ENCODE measurements around the gene LPAR5.

The LPAR5 gene

GRCh38 chr12:6652391-6652790 is 16.6 kb upstream of the LPAR5 start:
- no peak for DNase-seq (ENCODE audit: low read depth)
- Histone ChIP-seq H3K9ac (ENCODE audit: low read length) (no peak overlapping the region), H3K9me3 (ENCODE audit: control insufficient read depth, low read length) (no peaks in the 10 kb centered on the region), H3K36me3 (ENCODE audit: control insufficient read depth, insufficient read depth, low read length, severe bottlenecking) (peaks cover 52% of the 10 kb centered on the region), H3K4me1 (ENCODE audit: control insufficient read depth, insufficient read depth, low read length) (no peaks in the 10 kb centered on the region), H3K27me3 (replicated peaks; ENCODE audit: control insufficient read depth, insufficient read depth, low read length) (no peaks in the 10 kb centered on the region), H3K4me3 (ENCODE audit: low read length) (no peak overlapping the region)

GRCh38 chr12:6650832-6651231 is 15.1 kb upstream of the LPAR5 start:
- Histone ChIP-seq H3K4me3 (ENCODE audit: low read length) (no peak overlapping the region), H3K36me3 (ENCODE audit: control insufficient read depth, insufficient read depth, low read length, severe bottlenecking) (peaks cover 42% of the 10 kb centered on the region), H3K9ac (ENCODE audit: low read length) (no peak overlapping the region), H3K4me1 (ENCODE audit: control insufficient read depth, insufficient read depth, low read length) (no peaks in the 10 kb centered on the region), H3K9me3 (ENCODE audit: control insufficient read depth, low read length) (peaks cover 6% of the 10 kb centered on the region), H3K27me3 (replicated peaks; ENCODE audit: control insufficient read depth, insufficient read depth, low read length) (no peaks in the 10 kb centered on the region)
- no peak for DNase-seq (ENCODE audit: low read depth)

GRCh38 chr12:6647083-6647604 is 11.4 kb upstream of the LPAR5 start, which contains the start of gene ACRBP:
Gene ACRBP (minus strand): TSS chr12:6647432. CDS start chr12:6647366, 66 bp downstream.
- H3K4me1 ChIP-seq (ENCODE audit: control insufficient read depth, insufficient read depth, low read length): no peaks in the 10 kb centered on the region
- peak; percentile 73 for DNase-seq (ENCODE audit: low read depth)
- H3K36me3 ChIP-seq (ENCODE audit: control insufficient read depth, insufficient read depth, low read length, severe bottlenecking): peaks cover 19% of the 10 kb centered on the region
- H3K9me3 ChIP-seq (ENCODE audit: control insufficient read depth, low read length): peaks cover 39% of the 10 kb centered on the region
- peak within 1 kb of the TSS; percentile 76 for H3K4me3 ChIP-seq (ENCODE audit: low read length)
- peak within 1 kb of the TSS; percentile 77 for H3K9ac ChIP-seq (ENCODE audit: low read length)
- peaks cover 1% of the 10 kb centered on the region for H3K27me3 ChIP-seq (replicated peaks; ENCODE audit: control insufficient read depth, insufficient read depth, low read length)

- no peak for DNase-seq (ENCODE audit: low read depth)
- H3K4me1 ChIP-seq (ENCODE audit: control insufficient read depth, insufficient read depth, low read length): no peaks in the 10 kb centered on the region
- H3K4me3 ChIP-seq (ENCODE audit: low read length): peak overlapping the region; percentile 76
Observed at GRCh38 chr12:6646276-6647082, 10.7 kb upstream of the LPAR5 start.

GRCh38 chr12:6644903-6645302 is 9.1 kb upstream of the LPAR5 start:
- H3K9me3 ChIP-seq (ENCODE audit: control insufficient read depth, low read length): peaks cover 56% of the 10 kb centered on the region
- H3K4me1 ChIP-seq (ENCODE audit: control insufficient read depth, insufficient read depth, low read length): no peaks in the 10 kb centered on the region
- H3K4me3 ChIP-seq (ENCODE audit: low read length): no peak overlapping the region
- H3K27me3 ChIP-seq (replicated peaks; ENCODE audit: control insufficient read depth, insufficient read depth, low read length): peaks cover 10% of the 10 kb centered on the region
- H3K9ac ChIP-seq (ENCODE audit: low read length): no peak overlapping the region
- peaks cover under 1% of the 10 kb centered on the region for H3K36me3 ChIP-seq (ENCODE audit: control insufficient read depth, insufficient read depth, low read length, severe bottlenecking)
- DNase-seq (ENCODE audit: low read depth): no peak

More at GRCh38 chr12:6646276-6647082, 10.7 kb upstream of the LPAR5 start:
- H3K9me3 ChIP-seq (ENCODE audit: control insufficient read depth, low read length): peaks cover 46% of the 10 kb centered on the region
- H3K36me3 ChIP-seq (ENCODE audit: control insufficient read depth, insufficient read depth, low read length, severe bottlenecking): peaks cover 15% of the 10 kb centered on the region
- peak overlapping the region; percentile 77 for H3K9ac ChIP-seq (ENCODE audit: low read length)
- H3K27me3 ChIP-seq (replicated peaks; ENCODE audit: control insufficient read depth, insufficient read depth, low read length): peaks cover 8% of the 10 kb centered on the region

- Histone ChIP-seq H3K4me3 (ENCODE audit: low read length) (no peak overlapping the region), H3K36me3 (ENCODE audit: control insufficient read depth, insufficient read depth, low read length, severe bottlenecking) (no peaks in the 10 kb centered on the region), H3K4me1 (ENCODE audit: control insufficient read depth, insufficient read depth, low read length) (no peaks in the 10 kb centered on the region), H3K9ac (ENCODE audit: low read length) (no peak overlapping the region), H3K9me3 (ENCODE audit: control insufficient read depth, low read length) (peaks cover 56% of the 10 kb centered on the region), H3K27me3 (replicated peaks; ENCODE audit: control insufficient read depth, insufficient read depth, low read length) (peaks cover 13% of the 10 kb centered on the region)
- DNase-seq (ENCODE audit: low read depth): no peak
Observed at GRCh38 chr12:6644257-6644596, 8.5 kb upstream of the LPAR5 start.

- Histone ChIP-seq H3K27me3 (replicated peaks; ENCODE audit: control insufficient read depth, insufficient read depth, low read length) (peaks cover 18% of the 10 kb centered on the region), H3K9me3 (ENCODE audit: control insufficient read depth, low read length) (peaks cover 56% of the 10 kb centered on the region), H3K36me3 (ENCODE audit: control insufficient read depth, insufficient read depth, low read length, severe bottlenecking) (no peaks in the 10 kb centered on the region), H3K4me1 (ENCODE audit: control insufficient read depth, insufficient read depth, low read length) (no peaks in the 10 kb centered on the region), H3K9ac (ENCODE audit: low read length) (no peak overlapping the region), H3K4me3 (ENCODE audit: low read length) (no peak overlapping the region)
- DNase-seq (ENCODE audit: low read depth): no peak
Observed at GRCh38 chr12:6643569-6644256, 8.0 kb upstream of the LPAR5 start.

GRCh38 chr12:6641131-6641530 is 5.4 kb upstream of the LPAR5 start:
- H3K9me3 ChIP-seq (ENCODE audit: control insufficient read depth, low read length): peaks cover 50% of the 10 kb centered on the region
- no peaks in the 10 kb centered on the region for H3K4me1 ChIP-seq (ENCODE audit: control insufficient read depth, insufficient read depth, low read length)
- H3K9ac ChIP-seq (ENCODE audit: low read length): no peak overlapping the region
- H3K36me3 ChIP-seq (ENCODE audit: control insufficient read depth, insufficient read depth, low read length, severe bottlenecking): no peaks in the 10 kb centered on the region
- DNase-seq (ENCODE audit: low read depth): no peak
- no peak overlapping the region for H3K4me3 ChIP-seq (ENCODE audit: low read length)
- peaks cover 24% of the 10 kb centered on the region for H3K27me3 ChIP-seq (replicated peaks; ENCODE audit: control insufficient read depth, insufficient read depth, low read length)

GRCh38 chr12:6640497-6640896 is 4.7 kb upstream of the LPAR5 start:
- Histone ChIP-seq H3K9ac (ENCODE audit: low read length) (no peak overlapping the region), H3K36me3 (ENCODE audit: control insufficient read depth, insufficient read depth, low read length, severe bottlenecking) (no peaks in the 10 kb centered on the region), H3K4me3 (ENCODE audit: low read length) (no peak overlapping the region), H3K4me1 (ENCODE audit: control insufficient read depth, insufficient read depth, low read length) (no peaks in the 10 kb centered on the region), H3K27me3 (replicated peaks; ENCODE audit: control insufficient read depth, insufficient read depth, low read length) (peaks cover 26% of the 10 kb centered on the region), H3K9me3 (ENCODE audit: control insufficient read depth, low read length) (peaks cover 50% of the 10 kb centered on the region)
- no peak for DNase-seq (ENCODE audit: low read depth)

- H3K9me3 ChIP-seq (ENCODE audit: control insufficient read depth, low read length): peaks cover 39% of the 10 kb centered on the region
- H3K9ac ChIP-seq (ENCODE audit: low read length): no peak overlapping the region
- no peaks in the 10 kb centered on the region for H3K36me3 ChIP-seq (ENCODE audit: control insufficient read depth, insufficient read depth, low read length, severe bottlenecking)
- peaks cover 31% of the 10 kb centered on the region for H3K27me3 ChIP-seq (replicated peaks; ENCODE audit: control insufficient read depth, insufficient read depth, low read length)
- DNase-seq (ENCODE audit: low read depth): no peak
- H3K4me1 ChIP-seq (ENCODE audit: control insufficient read depth, insufficient read depth, low read length): no peaks in the 10 kb centered on the region
- no peak overlapping the region for H3K4me3 ChIP-seq (ENCODE audit: low read length)
Observed at GRCh38 chr12:6639151-6639801, 3.5 kb upstream of the LPAR5 start.

GRCh38 chr12:6638305-6638704 is 2.5 kb upstream of the LPAR5 start:
- DNase-seq (ENCODE audit: low read depth): no peak
- no peak overlapping the region for H3K4me3 ChIP-seq (ENCODE audit: low read length)
- H3K9ac ChIP-seq (ENCODE audit: low read length): no peak overlapping the region
- no peaks in the 10 kb centered on the region for H3K4me1 ChIP-seq (ENCODE audit: control insufficient read depth, insufficient read depth, low read length)
- peaks cover 29% of the 10 kb centered on the region for H3K9me3 ChIP-seq (ENCODE audit: control insufficient read depth, low read length)
- peaks cover 31% of the 10 kb centered on the region for H3K27me3 ChIP-seq (replicated peaks; ENCODE audit: control insufficient read depth, insufficient read depth, low read length)
- H3K36me3 ChIP-seq (ENCODE audit: control insufficient read depth, insufficient read depth, low read length, severe bottlenecking): no peaks in the 10 kb centered on the region
